Activated T-helper 1 cell treated with Interleukin-2 at 50 U/mL for 16 hours (primary cell): ENCODE results near the gene HADHA.

ENCODE experiments used
- DNase-seq: peaks from one replicate; pipeline ENCODE4 v3.0.0-alpha.2; 2020; ENCODE audit warnings: low read depth

HADHA gene

GRCh38 chr2:26245231-26245732 is 850 bp upstream of the HADHA start:
- peak; percentile 8 for DNase-seq

DNA sequence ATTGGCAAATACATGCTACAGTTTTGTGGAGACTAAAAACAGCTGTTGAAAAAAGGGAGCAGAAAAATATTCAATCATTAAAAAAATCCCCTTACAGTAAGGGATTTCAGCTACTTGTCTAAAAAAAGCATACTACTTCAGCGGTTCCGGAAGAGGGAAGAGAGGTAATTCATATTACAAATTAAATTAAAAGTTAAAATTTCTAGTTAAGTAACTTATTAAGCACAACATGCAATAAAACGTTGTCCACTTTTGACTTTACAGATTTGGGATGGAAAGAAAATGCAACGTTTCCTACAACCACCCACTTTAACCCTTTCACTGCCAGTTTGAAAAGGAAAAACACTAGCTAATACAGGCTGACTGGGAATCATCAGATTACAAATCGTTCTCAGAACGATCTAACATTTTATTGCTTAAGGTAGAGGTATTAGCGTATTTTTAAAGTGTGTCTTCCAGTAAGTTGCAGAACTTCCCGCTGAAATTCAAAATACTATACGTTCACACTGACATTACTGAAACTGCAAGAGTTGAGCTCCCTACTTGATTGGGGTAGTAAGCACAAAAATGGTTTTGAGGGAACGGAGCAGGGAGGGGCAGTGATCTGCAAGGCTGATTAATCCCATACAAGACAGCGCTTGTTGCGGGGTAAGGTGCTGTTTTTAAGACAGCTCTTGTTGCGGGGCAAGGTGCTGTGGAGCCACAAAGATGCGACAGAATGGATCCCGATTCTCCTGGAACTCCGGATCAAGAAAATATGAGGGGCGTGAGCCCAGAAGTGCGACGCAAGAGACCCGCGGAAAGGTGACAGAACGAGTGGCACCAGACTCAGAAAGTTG is 743 bp downstream of the HADHA start:
- no peak for DNase-seq

DNA sequence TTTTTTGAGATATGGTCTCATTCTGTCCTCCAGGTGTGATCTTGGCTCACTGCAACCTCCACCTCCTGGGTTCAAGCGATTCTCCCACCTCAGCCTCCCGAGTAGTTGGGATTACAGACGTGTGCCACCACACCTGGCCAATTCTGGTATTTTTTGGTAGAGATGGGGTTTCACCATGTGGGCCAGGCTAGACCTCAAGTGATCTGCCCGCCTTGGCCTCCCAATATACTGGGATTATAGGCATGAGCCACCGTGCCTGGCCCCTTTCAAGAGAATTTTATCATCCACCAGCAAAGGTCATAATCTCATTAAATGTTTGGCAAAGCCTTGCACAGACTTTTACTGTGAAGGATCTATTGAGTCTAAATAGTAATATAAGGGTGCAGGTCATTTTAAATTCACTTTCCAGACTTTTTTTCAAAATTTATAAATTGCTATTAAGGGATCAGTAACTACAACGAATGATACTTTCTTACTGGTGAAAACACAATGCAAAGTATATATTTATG is 2.5 kb downstream of the HADHA start:
- no peak for DNase-seq

- DNase-seq = no peak
Observed at GRCh38 chr2:26238311-26238958, 6.0 kb downstream of the HADHA start.

GRCh38 chr2:26237868-26238267 is 6.6 kb downstream of the HADHA start:
- DNase-seq = no peak

DNA sequence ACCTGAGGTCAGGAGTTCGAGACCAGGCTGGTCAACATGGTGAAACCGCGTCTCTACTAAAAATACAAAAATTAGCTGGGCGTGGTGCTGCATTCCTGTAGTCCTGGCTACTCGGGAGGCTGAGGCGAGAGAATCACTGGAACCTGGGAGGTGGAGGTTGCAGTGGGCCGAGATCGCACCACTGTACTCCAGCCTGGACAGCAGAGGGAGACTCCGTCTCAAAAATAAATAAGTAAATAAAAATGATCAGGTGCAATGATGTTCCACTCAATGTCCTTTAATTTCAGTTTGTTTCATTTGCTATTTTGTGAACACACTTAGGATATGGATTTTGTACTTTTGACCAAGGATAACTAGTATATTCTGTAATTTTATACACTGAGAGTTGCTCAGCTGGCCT is 9.3 kb downstream of the HADHA start:
- no peak for DNase-seq

GRCh38 chr2:26230806-26231205 is 13.6 kb downstream of the HADHA start:
- DNase-seq = no peak

DNA sequence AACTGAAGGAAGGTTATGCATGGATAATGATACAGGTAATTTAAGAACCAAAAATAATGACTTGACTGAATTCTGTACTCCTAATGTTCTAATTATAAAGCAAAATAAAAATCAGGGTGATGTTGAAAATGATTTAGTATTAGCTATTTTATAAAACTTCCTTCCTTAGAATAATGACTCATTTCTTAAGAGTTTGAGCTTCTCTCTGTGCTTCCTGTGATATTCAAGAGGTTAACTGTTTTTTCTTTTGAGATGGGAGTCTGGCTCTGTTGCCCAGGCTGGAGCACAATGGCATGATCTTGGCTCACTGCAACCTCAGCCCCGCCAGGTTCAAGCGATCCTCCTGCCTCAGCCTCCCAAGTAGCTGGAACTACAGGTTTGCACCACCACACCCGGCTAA is 14.8 kb downstream of the HADHA start:
- no peak for DNase-seq

- DNase-seq = no peak
Observed at GRCh38 chr2:26224095-26224494, 20.3 kb downstream of the HADHA start.

GRCh38 chr2:26223018-26223417 is 21.4 kb downstream of the HADHA start:
- DNase-seq = no peak

DNA sequence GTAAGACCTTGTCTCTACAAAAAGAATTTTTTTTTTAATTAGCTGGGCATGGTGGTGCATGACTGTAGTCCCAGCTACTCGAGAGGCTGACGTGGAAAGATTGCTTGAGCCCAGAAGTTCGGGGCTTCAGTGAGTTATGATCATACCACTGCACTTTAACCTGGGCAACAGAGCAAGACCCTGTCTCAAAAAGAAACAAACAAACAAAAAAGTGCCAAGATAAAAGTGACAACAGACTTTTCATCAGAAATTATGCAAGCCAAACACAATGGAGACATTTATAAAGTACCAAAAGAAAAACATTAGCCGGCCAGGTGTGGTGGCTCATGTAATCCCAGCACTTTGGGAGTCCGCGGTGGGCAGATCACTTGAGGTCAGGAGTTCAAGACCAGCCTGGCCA is 26.7 kb downstream of the HADHA start:
- DNase-seq = no peak

DNA sequence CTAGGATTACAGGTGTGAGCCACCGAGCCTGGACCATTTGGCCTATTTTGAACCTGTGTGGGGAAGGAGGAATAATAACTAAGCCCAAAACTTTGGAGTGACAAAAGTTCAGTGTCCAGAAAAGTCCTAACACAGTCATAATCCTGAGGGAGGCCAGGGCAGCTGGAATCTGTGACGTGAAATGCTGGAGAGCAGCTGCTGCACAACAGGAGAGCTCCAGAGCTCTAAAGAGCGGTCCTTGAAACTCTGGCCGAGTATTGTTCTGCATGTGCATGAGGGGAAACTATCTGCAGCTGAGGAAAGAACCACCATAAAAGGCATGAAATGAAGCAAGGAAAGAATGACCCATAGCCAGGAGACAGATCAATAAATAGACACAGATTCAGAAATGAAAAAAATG is 27.8 kb downstream of the HADHA start:
- DNase-seq = no peak

- DNase-seq = no peak
Observed at GRCh38 chr2:26215833-26216232, 28.6 kb downstream of the HADHA start.

DNA sequence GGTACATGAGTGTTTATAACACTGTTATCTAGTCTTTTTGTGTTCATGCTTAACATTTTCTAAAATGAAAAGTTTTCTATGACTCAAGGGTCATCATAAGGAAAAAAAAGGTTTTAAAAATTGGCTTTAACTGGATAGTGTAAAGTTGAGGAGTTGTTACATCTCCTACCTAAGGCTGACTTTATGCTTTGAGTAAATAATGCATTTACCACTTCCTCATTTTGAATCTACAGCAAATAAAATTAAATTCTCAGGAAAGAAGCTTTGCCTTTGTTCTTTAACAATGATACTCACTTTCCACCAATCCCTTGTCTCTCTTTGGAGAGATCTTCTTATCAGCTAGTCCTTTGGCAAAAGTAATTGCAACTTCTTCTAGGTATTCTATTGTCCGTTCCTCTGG is 29.7 kb downstream of the HADHA start:
- no peak for DNase-seq

DNA sequence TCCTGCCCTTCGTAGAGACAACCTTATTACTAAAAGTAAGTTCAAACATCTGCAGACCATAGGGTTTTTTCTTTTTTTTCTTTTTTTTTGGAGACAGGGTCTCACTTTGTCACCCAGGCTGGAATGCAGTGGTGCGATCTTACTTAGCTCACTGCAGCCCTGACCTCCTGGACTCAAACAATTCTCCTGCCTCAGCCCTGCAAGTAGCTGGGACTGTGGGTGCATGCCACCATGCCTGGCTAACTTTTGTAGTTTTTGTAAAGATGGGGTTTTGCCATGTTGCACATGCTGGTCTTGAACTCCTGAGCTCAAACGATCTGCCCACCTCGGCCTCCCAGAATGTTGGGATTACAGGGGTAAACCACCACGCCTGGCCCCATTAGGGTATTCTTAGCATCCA is 32.4 kb downstream of the HADHA start:
- DNase-seq = no peak

DNA sequence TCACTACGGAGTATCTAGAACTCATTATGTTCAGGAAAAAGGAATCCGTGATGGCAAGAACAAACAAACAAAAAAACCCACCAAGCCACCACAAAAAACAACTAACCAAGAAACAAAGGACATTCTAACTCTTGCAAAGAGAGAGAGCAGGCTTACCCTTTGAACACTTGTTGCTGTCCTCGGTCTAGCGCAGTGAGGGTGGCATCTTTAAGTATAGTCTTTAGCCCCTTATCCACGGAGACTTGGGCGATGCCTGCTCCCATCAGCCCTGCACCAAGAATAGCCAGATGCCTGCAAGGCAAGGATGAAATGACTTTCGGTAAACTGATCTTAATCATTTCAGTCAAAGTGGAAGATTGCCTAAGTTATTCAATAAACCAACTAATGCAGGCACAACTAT is 40.5 kb downstream of the HADHA start:
- DNase-seq = no peak

GRCh38 chr2:26202981-26203490 is 41.4 kb downstream of the HADHA start:
- no peak for DNase-seq

- DNase-seq = no peak
Observed at GRCh38 chr2:26197516-26197915, 46.9 kb downstream of the HADHA start.

DNA sequence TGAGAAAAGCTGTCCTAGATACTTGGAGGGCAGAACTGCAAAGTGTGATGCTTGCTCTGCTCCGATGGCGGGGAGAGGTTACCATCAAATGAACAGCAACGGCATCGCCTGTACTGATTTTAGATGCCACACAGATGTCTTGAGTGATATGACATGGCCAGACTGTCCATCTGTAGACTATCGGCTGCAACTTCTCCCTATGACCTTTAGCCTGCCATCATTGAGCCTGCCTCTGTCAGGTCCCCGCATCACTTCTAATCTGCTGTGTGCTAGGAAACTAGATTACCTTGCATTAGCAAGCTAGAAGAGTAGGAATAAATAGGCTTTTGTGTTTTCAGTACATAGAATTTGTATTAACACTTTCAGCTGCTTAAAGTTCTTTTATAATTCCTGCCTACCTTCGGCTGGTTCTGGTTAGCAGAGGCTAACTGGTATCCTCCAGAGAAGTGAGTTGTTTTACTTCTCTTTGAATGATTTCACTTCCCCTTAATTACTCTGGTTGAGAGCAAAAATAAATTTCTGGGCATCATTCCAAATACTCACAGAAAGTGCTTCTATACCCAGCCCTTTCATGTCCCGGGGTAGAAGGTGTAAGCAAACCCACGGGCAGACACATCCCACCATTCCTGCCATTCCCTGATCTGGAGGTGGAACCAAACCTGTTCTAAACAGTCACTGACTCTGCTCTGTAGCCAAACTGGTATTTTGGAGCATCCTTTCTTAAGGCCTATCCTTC is 47.6 kb downstream of the HADHA start:
- no peak for DNase-seq

DNA sequence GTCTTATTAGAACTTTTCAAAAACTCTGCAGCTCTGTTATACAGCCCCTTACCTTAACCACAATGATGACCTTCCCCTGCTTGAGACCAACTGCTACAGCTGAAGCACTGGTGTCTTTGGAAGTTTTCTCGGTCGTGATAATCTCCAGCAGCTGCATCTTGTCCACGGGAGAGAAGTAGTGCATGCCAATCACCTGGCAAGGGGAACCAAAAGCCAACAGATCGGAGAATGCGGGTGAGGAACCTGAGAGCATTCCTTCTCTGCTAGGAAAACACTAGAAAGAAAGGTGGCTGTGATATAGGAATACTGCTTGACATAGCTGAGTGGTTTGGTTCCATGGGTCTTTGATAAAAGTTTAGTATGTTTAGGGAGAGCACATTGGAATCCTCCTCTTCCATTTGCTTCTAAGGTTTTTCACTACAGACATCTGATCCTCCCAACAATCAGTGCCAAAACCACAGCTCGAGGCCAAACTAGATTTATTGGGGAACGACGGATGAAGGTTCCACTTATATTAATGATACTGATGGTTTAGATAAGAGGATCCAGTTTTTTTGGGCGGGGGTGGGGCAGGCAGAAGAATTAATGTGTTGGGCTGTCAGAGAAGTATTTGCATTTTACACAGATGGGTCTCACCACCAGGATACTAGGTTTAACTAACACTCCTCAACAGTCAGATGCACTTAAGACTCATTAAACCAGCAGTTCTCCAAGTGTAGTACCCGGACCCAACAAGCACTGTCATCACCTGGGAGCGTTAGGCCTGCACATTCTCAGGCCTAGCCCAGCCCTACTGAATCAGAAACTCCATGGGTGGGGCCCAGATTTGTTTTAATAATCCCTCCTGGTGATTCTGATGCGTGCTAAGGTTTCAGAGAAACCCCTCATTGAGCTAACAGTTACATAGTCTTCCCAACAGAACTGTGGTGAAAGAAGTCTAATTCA is 49.1 kb downstream of the HADHA start:
- no peak for DNase-seq

DNA sequence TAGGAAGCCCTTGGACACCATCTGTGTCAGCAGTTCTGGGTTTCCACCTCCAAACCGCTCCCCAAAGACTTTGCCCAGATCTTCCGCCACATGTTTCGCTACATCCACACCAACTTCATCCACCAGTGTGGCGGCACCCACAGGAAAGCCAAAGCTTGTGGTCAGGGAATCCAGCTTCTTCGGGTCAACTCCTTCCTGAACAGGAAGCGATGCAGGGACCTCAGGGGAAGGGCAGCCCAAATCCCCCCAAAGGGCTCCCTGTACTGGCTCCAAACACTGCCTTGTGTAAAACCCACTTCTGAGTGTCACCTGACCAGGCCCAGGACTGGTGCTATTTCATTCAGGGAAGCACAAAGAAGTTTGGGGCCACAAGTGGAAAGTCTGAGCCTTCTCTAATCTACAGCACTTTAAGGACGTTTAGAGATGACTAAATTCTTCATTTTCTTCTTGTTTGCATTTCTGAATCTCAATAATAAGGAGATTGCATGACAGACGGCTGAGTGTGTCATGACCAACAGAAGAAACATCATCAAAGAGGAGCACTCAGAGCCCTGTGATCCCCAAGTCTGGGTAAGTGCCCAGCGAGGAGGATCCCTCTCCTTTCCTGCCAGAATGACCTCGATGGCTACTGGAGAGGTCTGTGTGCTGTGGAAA is 50.7 kb downstream of the HADHA start:
- no peak for DNase-seq
